SK-N-SH (cell line): ENCODE data around the gene ZNF385C. TPM values are rescaled to one million over a fixed set of nuclear protein-coding genes. Genes with fewer than 3 reads are reported as not detected.

Source experiments
- CTCF ChIA-PET: fragments of 300-600, 350-600 bp; formaldehyde crosslinking; extraction: SDS; loops from one replicate; lab custom pipeline; 2021; lab: Yijun Ruan, JAX
- POLR2A ChIA-PET: fragments of 350-600 bp; sonication (Branson Sonifier 250); formaldehyde crosslinking; extraction: SDS; loops from one replicate; lab custom pipeline; 2020; ENCODE audit warnings: antibody characterized with exemption, inconsistent platforms; lab: Yijun Ruan, JAX
- DNase-seq: peaks from one replicate; pipeline ENCODE4 v3.0.0; 2012
- H2AFZ ChIP-seq: fragments of 200-600 bp; sonication (generic); 2 replicates; pipeline ENCODE4 v1.8.1; 2016; ENCODE audit warnings: antibody characterized with exemption, mild to moderate bottlenecking, low read depth
- H3F3A ChIP-seq: fragments of 200-600 bp; sonication (generic); replicated peaks from 2 replicates; pipeline ENCODE3; 2016; ENCODE audit warnings: antibody characterized with exemption, mild to moderate bottlenecking; ENCODE audit not compliant: insufficient read depth
- H3K27ac ChIP-seq, 2 experiments: fragments of 200-500 bp in 1 of 2; fragments of 200-600 bp in 1 of 2; sonication (Bioruptor generic) in 1 of 2; sonication (generic), shearing (Covaris generic) in 1 of 2; 2 replicates each; pipeline versions ENCODE4 v1.5.1 to v1.6.1; 2014 to 2016; ENCODE audit warnings: low read depth in 2 of 2, inconsistent platforms in 1 of 2, low read length in 1 of 2, mild to moderate bottlenecking in 1 of 2, mixed read lengths in 1 of 2
- H3K27me3 ChIP-seq: fragments of 200-600 bp; sonication (generic), shearing (Covaris generic); 2 replicates; pipeline ENCODE4 v1.6.1; 2016; ENCODE audit warnings: mixed run types; ENCODE audit not compliant: insufficient read depth
- H3K36me3 ChIP-seq, 2 experiments: fragments of 200-500 bp in 1 of 2; fragments of 200-600 bp in 1 of 2; sonication (Bioruptor generic) in 1 of 2; sonication (generic) in 1 of 2; replicated peaks in 1 of 2; 2 replicates each; pipeline versions ENCODE3 to v1.5.1; 2014 to 2016; ENCODE audit warnings: low read length in 1 of 2, mild to moderate bottlenecking in 1 of 2; ENCODE audit not compliant: insufficient read depth in 2 of 2, control insufficient read depth in 1 of 2
- H3K4me1 ChIP-seq, 2 experiments: fragments of 200-500 bp in 1 of 2; fragments of 200-600 bp in 1 of 2; sonication (Bioruptor generic) in 1 of 2; sonication (generic), shearing (Covaris generic) in 1 of 2; 2 replicates each; pipeline versions ENCODE4 v1.5.1 to v1.6.1; 2014 to 2016; ENCODE audit warnings: low read depth in 1 of 2, low read length in 1 of 2, mixed run types in 1 of 2; ENCODE audit not compliant: insufficient read depth in 2 of 2, control insufficient read depth in 1 of 2
- H3K4me2 ChIP-seq: fragments of 200-600 bp; sonication (generic), shearing (Covaris generic); 2 replicates; pipeline ENCODE4 v1.6.1; 2017; ENCODE audit warnings: mixed run types
- H3K4me3 ChIP-seq, 2 experiments: fragments of 200-500 bp in 1 of 2; fragments of 200-600 bp in 1 of 2; sonication (Bioruptor generic) in 1 of 2; sonication (generic), shearing (Covaris generic) in 1 of 2; 2 replicates each; pipeline versions ENCODE4 v1.5.1 to v1.8.1; 2014 to 2016; ENCODE audit warnings: low read depth in 2 of 2, inconsistent platforms in 1 of 2, low read length in 1 of 2, mild to moderate bottlenecking in 1 of 2, mixed read lengths in 1 of 2, moderate library complexity in 1 of 2
- H3K79me2 ChIP-seq: fragments of 200-600 bp; sonication (generic); 2 replicates; pipeline ENCODE4 v1.8.1; 2017; ENCODE audit warnings: mild to moderate bottlenecking; ENCODE audit not compliant: insufficient read depth
- H3K9ac ChIP-seq: fragments of 200-600 bp; sonication (generic); 2 replicates; pipeline ENCODE4 v1.6.1; 2017; ENCODE audit warnings: mixed run types
- H3K9me2 ChIP-seq: fragments of 200-600 bp; sonication (generic); 2 replicates; pipeline ENCODE4 v1.6.1; 2017; ENCODE audit warnings: mixed run types
- H3K9me3 ChIP-seq: fragments of 200-600 bp; sonication (generic); 2 replicates; pipeline ENCODE4 v1.6.1; 2017; ENCODE audit warnings: mixed run types, mild to moderate bottlenecking, moderate library complexity
- H4K20me1 ChIP-seq: fragments of 200-600 bp; sonication (generic); 2 replicates; pipeline ENCODE4 v1.6.1; 2017; ENCODE audit warnings: mild to moderate bottlenecking, mixed run types; ENCODE audit not compliant: insufficient read depth
- ELF1 ChIP-seq: IDR thresholded peaks from 2 replicates; pipeline ENCODE4 v1.4.0; 2012
- EP300 ChIP-seq, 2 experiments: IDR thresholded peaks; 2 replicates each; pipeline versions ENCODE4 v1.4.0 to v1.6.1; 2012; ENCODE audit warnings: borderline replicate concordance in 1 of 2, low read depth in 1 of 2, low read length in 1 of 2
- FOSL2 ChIP-seq: IDR thresholded peaks from 2 replicates; pipeline ENCODE4 v1.4.0; 2012; ENCODE audit warnings: low read depth, mild to moderate bottlenecking, moderate library complexity, borderline replicate concordance
- GABPA ChIP-seq: IDR thresholded peaks from 2 replicates; pipeline ENCODE4 v1.4.0; 2012; ENCODE audit warnings: low read depth, mild to moderate bottlenecking
- GATA2 ChIP-seq: sonication (generic); formaldehyde crosslinking; IDR thresholded peaks from 2 replicates; pipeline ENCODE4 v1.5.0; 2020; ENCODE audit warnings: mild to moderate bottlenecking, missing genetic modification reagents
- MAX ChIP-seq: IDR thresholded peaks from 2 replicates; pipeline ENCODE4 v1.4.0; 2012; ENCODE audit warnings: low read depth
- MXI1 ChIP-seq: IDR thresholded peaks from 2 replicates; pipeline ENCODE4 v1.6.1; 2012; ENCODE audit warnings: mild to moderate bottlenecking, low read depth, low read length, improper control_type of control experiment
- NFIC ChIP-seq: IDR thresholded peaks from 2 replicates; pipeline ENCODE4 v1.4.0; 2012; ENCODE audit warnings: borderline replicate concordance
- NRF1 ChIP-seq: IDR thresholded peaks from 2 replicates; pipeline ENCODE4 v1.6.1; 2012; ENCODE audit warnings: low read depth, mild to moderate bottlenecking, low read length
- PBX3 ChIP-seq: IDR thresholded peaks from 2 replicates; pipeline ENCODE4; 2012
- RFX5 ChIP-seq: IDR thresholded peaks from 2 replicates; pipeline ENCODE4 v1.6.1; 2012; ENCODE audit warnings: mild to moderate bottlenecking, improper control_type of control experiment, low read length
- SIN3A ChIP-seq: IDR thresholded peaks from 2 replicates; pipeline ENCODE4 v1.6.1; 2012; ENCODE audit warnings: low read depth, mild to moderate bottlenecking, low read length, moderate library complexity, borderline replicate concordance
- SMC3 ChIP-seq: IDR thresholded peaks from 2 replicates; pipeline ENCODE4 v1.6.1; 2012; ENCODE audit warnings: low read depth, low read length, improper control_type of control experiment
- TCF12 ChIP-seq: IDR thresholded peaks from 2 replicates; pipeline ENCODE4 v1.4.0; 2012
- TEAD4 ChIP-seq: IDR thresholded peaks from 2 replicates; pipeline ENCODE4 v1.4.0; 2012; ENCODE audit warnings: mild to moderate bottlenecking, borderline replicate concordance; ENCODE audit not compliant: insufficient read depth
- ZBTB33 ChIP-seq: IDR thresholded peaks from 2 replicates; pipeline ENCODE4 v1.4.0; 2012; ENCODE audit warnings: low read depth, borderline replicate concordance
- WGBS: methylation state at CpG from one replicate; pipeline ENCODE4 v1.1.6; 2017; ENCODE audit warnings: low lambda C conversion rate; 5-methylcytosine and 5-hydroxymethylcytosine counted together
- polyA plus RNA-seq, 3 experiments: library from polyadenylated mRNA; depleted of rRNA; stranded (reverse); fragments of >200 nt; gene quantifications; 2 replicates each; pipeline ENCODE4 v1.2.3, GENCODE V29; 2012

Gene ZNF385C
- polyA plus RNA-seq, 1 of the 3 experiments (the other 2 are of a cell fraction): 0.05 TPM

- Histone ChIP-seq H3F3A (peaks cover 6% of the 10 kb centered on the region), H3K27ac (peak overlapping the region in 1 of 2 experiments; percentile 25; a peak in 3 of 4 replicates), H3K36me3 (peaks cover 24 to 34% of the 10 kb centered on the region in 2 experiments), H3K79me2 (peaks cover 89% of the 10 kb centered on the region), H3K27me3 (no peaks in the 10 kb centered on the region), H3K4me1 (peaks cover 17 to 29% of the 10 kb centered on the region in 2 experiments; a peak in 3 of 4 replicates), H3K9me2 (no peaks in the 10 kb centered on the region), H3K9me3 (no peaks in the 10 kb centered on the region), H2AFZ (no peak overlapping the region), H3K9ac (no peak overlapping the region), H3K4me3 (no peak overlapping the region), H3K4me2 (peak overlapping the region; percentile 36; the same call in 1 of the 2 replicates), H4K20me1 (peaks cover 53% of the 10 kb centered on the region)
- TF ChIP-seq MXI1 (no peak), SIN3A (no peak), TCF12 (no peak), SMC3 (no peak), MAX (no peak), ZBTB33 (no peak), ELF1 (no peak), FOSL2 (no peak), EP300 (IDR thresholded peaks at IDR 0.05; ENCODE audit: borderline replicate concordance in 1 of 2, low read depth in 1 of 2, low read length in 1 of 2) (no peak), NFIC (no peak), TEAD4 (no peak), GATA2 (no peak), RFX5 (no peak), PBX3 (no peak), GABPA (no peak), NRF1 (no peak)
- ChIA-PET CTCF (interaction anchor here (0.8 to 2.9 kb wide), 5 partner anchors 13 to 273 kb away, joined by 3 to 13 read pairs (median 4); partner anchors contain the start of gene KCNH4), POLR2A (interaction anchor here (0.5 to 0.6 kb wide), 2 partner anchors 12 to 143 kb away, joined by 3 read pairs; no protein-coding TSS in a partner anchor)
- WGBS: 45% methylated on average over 4 of the region's 4 CpGs
- no peak for DNase-seq
Measured at GRCh38 chr17:42133461-42134041, 35.3 kb upstream of the ZNF385C start.
